ENCODE data around the gene TBC1D21.

DNA sequence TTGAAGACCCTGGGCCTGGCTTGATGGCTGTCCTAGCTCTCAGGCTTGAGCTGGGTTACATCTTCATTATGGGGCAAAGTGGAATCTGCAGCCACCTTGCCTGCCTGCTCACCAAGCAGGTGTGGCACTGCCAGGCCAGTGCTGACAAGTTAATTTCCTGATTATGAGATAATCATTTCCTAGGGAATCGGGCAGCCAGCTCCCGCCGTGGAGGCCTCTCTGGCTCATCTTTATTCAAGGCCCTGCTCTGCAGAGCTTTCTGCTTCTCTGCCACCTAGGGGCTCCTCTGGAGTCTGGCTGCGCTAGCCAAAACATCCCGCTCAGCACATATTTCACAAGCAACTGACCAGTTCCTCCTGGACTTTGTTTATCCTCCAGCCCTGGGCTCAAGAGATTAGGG lies 62.8 kb downstream of the TBC1D21 start:
- TF ChIP-seq TAF1 (IDR thresholded peaks at IDR 0.05; ENCODE audit: borderline replicate concordance, low read depth, low read length) (no peak), POLR2AphosphoS5 (IDR thresholded peaks at IDR 0.05; ENCODE audit: low read depth, low read length) (no peak)
